SK-N-SH treated with all-trans-retinoic acid at 6 μM for 48 hours (cell line): ENCODE measurements around the gene TTR.

ENCODE experiments used
- PATZ1 ChIP-seq: fragments of 250-450 bp; sonication (Bioruptor Pico); IDR thresholded peaks from 2 replicates; pipeline ENCODE4 v1.8.0; 2020; ENCODE audit warnings: mild to moderate bottlenecking, moderate library complexity, borderline replicate concordance
- ZFP3 ChIP-seq: fragments of 250-450 bp; sonication (Bioruptor Pico); IDR thresholded peaks from 2 replicates; pipeline ENCODE4 v1.5.0; 2020; ENCODE audit warnings: mild to moderate bottlenecking, moderate library complexity
- ZNF8 ChIP-seq: fragments of 450-650 bp; formaldehyde crosslinking; IDR thresholded peaks from 2 replicates; pipeline ENCODE4 v1.5.0; 2020; ENCODE audit warnings: mild to moderate bottlenecking, moderate library complexity

GRCh38 chr18:31645411-31645810, 53.7 kb downstream of the TTR start:
- TF ChIP-seq ZFP3, result no peak
- no peak for TF ChIP-seq ZNF8 (CRISPR knock-in tag)
- TF ChIP-seq PATZ1 (CRISPR knock-in tag), result no peak
